A673 (cell line): ENCODE results near the gene FAM163B. TPM values are rescaled to one million over a fixed set of nuclear protein-coding genes. Genes with fewer than 3 reads are reported as not detected.

Experiments
- BruUV-seq: library from RNA; stranded (reverse); fragments of 400-500 nt; replicated peaks from 2 replicates; lab custom pipeline; 2021; lab: Mats Ljungman, UMichigan
- CTCF ChIA-PET: fragments of 300-600 bp; sonication (Branson Sonifier 250); formaldehyde crosslinking; loops from one replicate; lab custom pipeline; 2022; ENCODE audit warnings: antibody characterized with exemption; lab: Charles Lee
- POLR2A ChIA-PET: fragments of 300-600 bp; sonication (Branson Sonifier 250); formaldehyde crosslinking; loops from one replicate; lab custom pipeline; 2022; ENCODE audit warnings: antibody characterized with exemption; ENCODE audit not compliant: low non-redundant PET; lab: Charles Lee
- DNase-seq: peaks from one replicate; pipeline ENCODE4 v3.0.0-alpha.2; 2015; ENCODE audit warnings: low spot score
- H3K27ac ChIP-seq: fragments of 200-600 bp; sonication (generic); 2 replicates; pipeline ENCODE4 v1.5.1; 2016; ENCODE audit warnings: mixed run types, low read depth, mild to moderate bottlenecking, mixed read lengths, antibody characterized with exemption, low read length; ENCODE audit not compliant: poor library complexity, severe bottlenecking
- H3K27me3 ChIP-seq: fragments of 200-600 bp; sonication (generic); replicated peaks from 2 replicates; pipeline ENCODE4 v1.6.1; 2017; ENCODE audit warnings: mixed run types, low read depth, mild to moderate bottlenecking, mixed read lengths, antibody characterized with exemption, low read length; ENCODE audit not compliant: insufficient read depth, poor library complexity
- H3K36me3 ChIP-seq: fragments of 200-600 bp; sonication (generic); 2 replicates; pipeline ENCODE4 v1.6.1; 2016; ENCODE audit warnings: mixed run types, mild to moderate bottlenecking, mixed read lengths, antibody characterized with exemption, low read length; ENCODE audit not compliant: insufficient read depth, poor library complexity, severe bottlenecking
- H3K4me1 ChIP-seq: fragments of 200-600 bp; sonication (generic); 2 replicates; pipeline ENCODE4 v1.6.1; 2017; ENCODE audit warnings: mixed run types, mild to moderate bottlenecking, mixed read lengths, antibody characterized with exemption, low read length; ENCODE audit not compliant: insufficient read depth, poor library complexity, severe bottlenecking
- H3K4me3 ChIP-seq: fragments of 200-600 bp; sonication (generic); 2 replicates; pipeline ENCODE4 v1.5.1; 2016; ENCODE audit warnings: low read depth, mixed run types, mild to moderate bottlenecking, mixed read lengths, low read length; ENCODE audit not compliant: poor library complexity, severe bottlenecking
- H3K9me3 ChIP-seq: fragments of 200-600 bp; sonication (generic); 2 replicates; pipeline ENCODE4 v1.6.1; 2016; ENCODE audit warnings: mixed run types, low read depth, mild to moderate bottlenecking, mixed read lengths, antibody characterized with exemption, low read length; ENCODE audit not compliant: poor library complexity, severe bottlenecking
- CTCF ChIP-seq: fragments of 300-800, 200-600 bp; sonication (generic); conservative IDR thresholded peaks from 2 replicates; pipeline ENCODE4 v1.5.1; 2017; ENCODE audit warnings: low read depth, mild to moderate bottlenecking, antibody characterized with exemption, low read length, moderate library complexity, mixed read lengths
- EZH2 ChIP-seq: fragments of 200-600 bp; sonication (generic); IDR thresholded peaks from 2 replicates; pipeline ENCODE4 v1.6.1; 2017; ENCODE audit warnings: borderline replicate concordance, low read depth, mild to moderate bottlenecking, mixed read lengths, antibody characterized with exemption, low read length; ENCODE audit not compliant: poor library complexity, severe bottlenecking
- intact Hi-C: fragments of 100-400 bp; cut with micrococcal nuclease; formaldehyde crosslinking; loops from one replicate; pipeline ENCODE4 v1.10.0; 2022; ENCODE audit not compliant: unreplicated experiment
- total RNA-seq: library from RNA; stranded (reverse); gene quantifications from 2 replicates; pipeline ENCODE4 v1.2.3, GENCODE V29; 2021

FAM163B gene
- total RNA-seq, 1 experiment from 2014 or later, result not detected

- Histone ChIP-seq H3K36me3 (no peaks in the 10 kb centered on the region), H3K4me3 (no peak overlapping the region), H3K27me3 (no peaks in the 10 kb centered on the region), H3K27ac (no peak overlapping the region), H3K4me1 (peaks cover 15% of the 10 kb centered on the region), H3K9me3 (no peaks in the 10 kb centered on the region)
- DNase-seq, result no peak
- no peak for TF ChIP-seq EZH2
- TF ChIP-seq CTCF, result no peak
- ChIA-PET CTCF (no interaction called here), POLR2A (no interaction called here)
- no TSS peak for BruUV-seq
- intact Hi-C loops, result no loop called here
These were observed 48.9 kb downstream of the FAM163B start for GRCh38 chr9:133560311-133560710.

- no TSS peak for BruUV-seq
- intact Hi-C loops, result no loop called here
- TF ChIP-seq CTCF (no peak), EZH2 (no peak)
- peak; percentile 87 for DNase-seq
- ChIA-PET CTCF (no interaction called here), POLR2A (no interaction called here)
- no peaks in the 10 kb centered on the region for H3K9me3 ChIP-seq
- peak overlapping the region; percentile 32 for H3K27ac ChIP-seq
- H3K27me3 ChIP-seq, result no peaks in the 10 kb centered on the region
- H3K4me3 ChIP-seq, result no peak overlapping the region
- no peaks in the 10 kb centered on the region for H3K36me3 ChIP-seq
- peaks cover 13% of the 10 kb centered on the region for H3K4me1 ChIP-seq
These were observed 50.7 kb downstream of the FAM163B start for GRCh38 chr9:133558191-133559126.

GRCh38 chr9:133557581-133557980 is 51.6 kb downstream of the FAM163B start:
- Histone ChIP-seq H3K4me3 (no peak overlapping the region), H3K27me3 (no peaks in the 10 kb centered on the region), H3K27ac (no peak overlapping the region), H3K9me3 (no peaks in the 10 kb centered on the region), H3K36me3 (no peaks in the 10 kb centered on the region), H3K4me1 (peaks cover 9% of the 10 kb centered on the region)
- POLR2A ChIA-PET, result no interaction called here
- intact Hi-C loops, result no loop called here
- CTCF ChIA-PET, result no interaction called here
- DNase-seq, result no peak
- TF ChIP-seq EZH2 (no peak), CTCF (no peak)
- no TSS peak for BruUV-seq
